HEK293T (cell line): Measurements from ENCODE around the gene SAP30L.

Experiments used
- ARNT ChIP-seq: fragments of 450-650 bp; IDR thresholded peaks from 2 replicates; pipeline ENCODE4 v1.6.1; 2017; ENCODE audit warnings: mild to moderate bottlenecking
- BHLHE40 ChIP-seq: fragments of 450-650 bp; IDR thresholded peaks from 2 replicates; pipeline ENCODE4 v1.6.1; 2016; ENCODE audit warnings: mild to moderate bottlenecking, moderate library complexity, borderline replicate concordance
- FOXA1 ChIP-seq: fragments of 450-650 bp; IDR thresholded peaks from 2 replicates; pipeline ENCODE4 v1.6.1; 2016; ENCODE audit warnings: mild to moderate bottlenecking
- FOXK2 ChIP-seq: fragments of 450-650 bp; IDR thresholded peaks from 2 replicates; pipeline ENCODE4 v1.6.1; 2016; ENCODE audit warnings: mild to moderate bottlenecking
- FOXM1 ChIP-seq: fragments of 450-650 bp; IDR thresholded peaks from 2 replicates; pipeline ENCODE4 v1.6.1; 2017; ENCODE audit warnings: mild to moderate bottlenecking, borderline replicate concordance
- HDGF ChIP-seq: fragments of 450-650 bp; IDR thresholded peaks from 2 replicates; pipeline ENCODE4 v1.6.1; 2017; ENCODE audit warnings: antibody characterized with exemption, borderline replicate concordance
- L3MBTL2 ChIP-seq: fragments of 450-650 bp; conservative IDR thresholded peaks from 2 replicates; pipeline ENCODE4 v1.6.1; 2016; ENCODE audit warnings: mild to moderate bottlenecking
- LEF1 ChIP-seq: fragments of 450-650 bp; IDR thresholded peaks from 2 replicates; pipeline ENCODE4 v1.6.1; 2017; ENCODE audit warnings: mild to moderate bottlenecking, borderline replicate concordance
- PKNOX1 ChIP-seq: fragments of 450-650 bp; IDR thresholded peaks from 2 replicates; pipeline ENCODE4 v1.6.1; 2016
- SP1 ChIP-seq: fragments of 450-650 bp; IDR thresholded peaks from 2 replicates; pipeline ENCODE4 v1.6.1; 2017
- SUZ12 ChIP-seq: fragments of 450-650 bp; IDR thresholded peaks from 2 replicates; pipeline ENCODE4 v1.6.1; 2016; ENCODE audit warnings: mild to moderate bottlenecking
- ZNF384 ChIP-seq: fragments of 450-650 bp; IDR thresholded peaks from 2 replicates; pipeline ENCODE4 v1.6.1; 2016

GRCh38 chr5:154415114-154415513, 30.7 kb upstream of the SAP30L start:
- TF ChIP-seq SUZ12 (no peak), FOXA1 (no peak), BHLHE40 (no peak), SP1 (no peak), ZNF384 (no peak), PKNOX1 (no peak), FOXM1 (no peak), HDGF (no peak), FOXK2 (no peak), L3MBTL2 (no peak), LEF1 (no peak), ARNT (no peak)
